HepG2 (cell line): ENCODE results near the gene PCNT.
A peak's percentile ranks its signal among the peaks of the same experiment; 100 is the strongest.

Experiments used
- GTF2F1 ChIP-seq: fragments of 150-350 bp; IDR thresholded peaks from 2 replicates; pipeline ENCODE4 v1.6.1; 2014; ENCODE audit warnings: low read length
- ZBTB21 ChIP-seq: sonication (generic); formaldehyde crosslinking; IDR thresholded peaks from 2 replicates; pipeline ENCODE4 v1.4.0; 2020; ENCODE audit warnings: missing genetic modification reagents
- ZSCAN20 ChIP-seq: sonication (generic); formaldehyde crosslinking; IDR thresholded peaks from 2 replicates; pipeline ENCODE4 v1.4.0; 2020; ENCODE audit warnings: missing genetic modification reagents, mild to moderate bottlenecking, borderline replicate concordance
- ZSCAN29 ChIP-seq: sonication (generic); formaldehyde crosslinking; conservative IDR thresholded peaks from 2 replicates; pipeline ENCODE4 v1.4.0; 2020; ENCODE audit warnings: mild to moderate bottlenecking, missing genetic modification reagents
- TF ChIP-seq, protein P1 (sequence below): IDR thresholded peaks from 2 replicates; pipeline ENCODE4 v1.6.1; 2016; ENCODE audit warnings: missing genetic modification reagents, missing compliant biosample characterization
- TF ChIP-seq, protein P2 (sequence below): sonication (generic); formaldehyde crosslinking; IDR thresholded peaks from one replicate; pipeline ENCODE4 v1.5.1; 2020; ENCODE audit warnings: mild to moderate bottlenecking, missing genetic modification reagents; ENCODE audit errors: not compliant biosample characterization

DNA sequence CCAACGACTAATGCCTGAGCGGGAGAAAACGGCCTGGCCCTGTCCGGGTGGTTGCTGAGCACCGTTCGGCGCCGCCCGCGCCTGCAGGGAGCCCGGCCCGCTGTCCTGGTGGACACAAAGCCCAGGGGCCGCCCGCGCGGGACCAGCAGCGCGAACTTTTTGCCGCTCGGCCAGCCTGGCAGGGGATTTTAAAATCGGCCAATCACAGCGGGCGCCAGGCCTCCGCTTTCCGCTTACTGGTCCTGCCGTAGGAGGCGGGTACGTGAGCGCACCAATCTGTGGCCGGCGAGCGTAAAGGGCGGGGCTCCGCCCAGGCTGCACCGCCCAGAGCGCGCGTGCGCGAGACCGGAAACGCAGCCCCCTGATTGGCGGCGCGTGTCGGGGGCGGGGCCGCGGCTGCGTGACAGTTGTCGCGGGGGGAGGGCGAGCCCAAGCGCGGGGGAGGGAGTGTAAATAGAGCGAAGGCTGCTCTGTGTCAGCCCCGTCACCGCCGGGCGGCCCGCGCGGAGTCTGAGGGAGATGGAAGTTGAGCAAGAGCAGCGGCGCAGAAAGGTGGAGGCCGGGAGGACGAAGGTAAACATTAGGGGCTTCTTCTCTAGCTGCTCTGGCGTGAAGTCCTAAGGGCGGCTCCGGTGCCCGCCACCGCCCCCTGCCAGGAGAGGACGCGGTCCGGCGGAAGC is at the start of gene PCNT, which contains the start of gene C21orf58:
- 0 out of 2 replicates have a peak, but pooled peaks have one; percentile 15 for TF ChIP-seq ZSCAN20 (CRISPR knock-in tag)
- TF ChIP-seq, protein P1, sequence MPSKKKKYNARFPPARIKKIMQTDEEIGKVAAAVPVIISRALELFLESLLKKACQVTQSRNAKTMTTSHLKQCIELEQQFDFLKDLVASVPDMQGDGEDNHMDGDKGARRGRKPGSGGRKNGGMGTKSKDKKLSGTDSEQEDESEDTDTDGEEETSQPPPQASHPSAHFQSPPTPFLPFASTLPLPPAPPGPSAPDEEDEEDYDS (CRISPR knock-in tag), result peak; percentile 73
- TF ChIP-seq GTF2F1, result no peak
- TF ChIP-seq ZBTB21 (CRISPR knock-in tag), result no peak
- TF ChIP-seq, protein P2, sequence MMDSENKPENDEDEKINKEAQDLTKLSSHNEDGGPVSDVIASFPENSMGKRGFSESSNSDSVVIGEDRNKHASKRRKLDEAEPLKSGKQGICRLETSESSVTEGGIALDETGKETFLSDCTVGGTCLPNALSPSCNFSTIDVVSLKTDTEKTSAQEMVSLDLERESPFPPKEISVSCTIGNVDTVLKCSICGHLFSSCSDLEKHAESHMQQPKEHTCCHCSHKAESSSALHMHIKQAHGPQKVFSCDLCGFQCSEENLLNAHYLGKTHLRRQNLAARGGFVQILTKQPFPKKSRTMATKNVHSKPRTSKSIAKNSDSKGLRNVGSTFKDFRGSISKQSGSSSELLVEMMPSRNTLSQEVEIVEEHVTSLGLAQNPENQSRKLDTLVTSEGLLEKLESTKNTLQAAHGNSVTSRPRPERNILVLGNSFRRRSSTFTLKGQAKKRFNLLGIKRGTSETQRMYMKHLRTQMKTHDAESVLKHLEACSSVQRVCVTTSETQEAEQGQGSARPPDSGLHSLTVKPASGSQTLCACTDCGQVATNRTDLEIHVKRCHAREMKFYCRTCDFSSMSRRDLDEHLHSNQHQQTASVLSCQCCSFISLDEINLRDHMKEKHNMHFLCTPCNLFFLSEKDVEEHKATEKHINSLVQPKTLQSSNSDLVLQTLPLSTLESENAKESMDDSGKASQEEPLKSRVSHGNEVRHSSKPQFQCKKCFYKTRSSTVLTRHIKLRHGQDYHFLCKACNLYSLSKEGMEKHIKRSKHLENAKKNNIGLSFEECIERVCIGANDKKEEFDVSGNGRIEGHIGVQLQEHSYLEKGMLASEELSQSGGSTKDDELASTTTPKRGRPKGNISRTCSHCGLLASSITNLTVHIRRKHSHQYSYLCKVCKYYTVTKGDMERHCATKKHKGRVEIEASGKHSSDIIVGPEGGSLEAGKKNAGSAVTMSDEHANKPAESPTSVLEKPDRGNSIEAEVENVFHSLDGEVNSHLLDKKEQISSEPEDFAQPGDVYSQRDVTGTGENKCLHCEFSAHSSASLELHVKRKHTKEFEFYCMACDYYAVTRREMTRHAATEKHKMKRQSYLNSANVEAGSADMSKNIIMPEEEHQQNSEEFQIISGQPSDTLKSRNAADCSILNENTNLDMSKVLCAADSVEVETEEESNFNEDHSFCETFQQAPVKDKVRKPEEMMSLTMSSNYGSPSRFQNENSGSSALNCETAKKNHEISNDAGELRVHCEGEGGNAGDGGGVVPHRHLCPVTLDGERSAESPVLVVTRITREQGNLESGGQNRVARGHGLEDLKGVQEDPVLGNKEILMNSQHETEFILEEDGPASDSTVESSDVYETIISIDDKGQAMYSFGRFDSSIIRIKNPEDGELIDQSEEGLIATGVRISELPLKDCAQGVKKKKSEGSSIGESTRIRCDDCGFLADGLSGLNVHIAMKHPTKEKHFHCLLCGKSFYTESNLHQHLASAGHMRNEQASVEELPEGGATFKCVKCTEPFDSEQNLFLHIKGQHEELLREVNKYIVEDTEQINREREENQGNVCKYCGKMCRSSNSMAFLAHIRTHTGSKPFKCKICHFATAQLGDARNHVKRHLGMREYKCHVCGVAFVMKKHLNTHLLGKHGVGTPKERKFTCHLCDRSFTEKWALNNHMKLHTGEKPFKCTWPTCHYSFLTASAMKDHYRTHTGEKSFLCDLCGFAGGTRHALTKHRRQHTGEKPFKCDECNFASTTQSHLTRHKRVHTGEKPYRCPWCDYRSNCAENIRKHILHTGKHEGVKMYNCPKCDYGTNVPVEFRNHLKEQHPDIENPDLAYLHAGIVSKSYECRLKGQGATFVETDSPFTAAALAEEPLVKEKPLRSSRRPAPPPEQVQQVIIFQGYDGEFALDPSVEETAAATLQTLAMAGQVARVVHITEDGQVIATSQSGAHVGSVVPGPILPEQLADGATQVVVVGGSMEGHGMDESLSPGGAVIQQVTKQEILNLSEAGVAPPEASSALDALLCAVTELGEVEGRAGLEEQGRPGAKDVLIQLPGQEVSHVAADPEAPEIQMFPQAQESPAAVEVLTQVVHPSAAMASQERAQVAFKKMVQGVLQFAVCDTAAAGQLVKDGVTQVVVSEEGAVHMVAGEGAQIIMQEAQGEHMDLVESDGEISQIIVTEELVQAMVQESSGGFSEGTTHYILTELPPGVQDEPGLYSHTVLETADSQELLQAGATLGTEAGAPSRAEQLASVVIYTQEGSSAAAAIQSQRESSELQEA (CRISPR knock-in tag), result no peak
- TF ChIP-seq ZSCAN29 (CRISPR knock-in tag), result peak; percentile 0; the same call in 1 of the 2 replicates
